ENCODE data around the gene RAPGEF5.

- no peak for TF ChIP-seq YY1 (IDR thresholded peaks at IDR 0.05; ENCODE audit: low read depth, low read length)
- TF ChIP-seq POLR2A (IDR thresholded peaks at IDR 0.05; ENCODE audit: low read depth, low read length), result no peak
- no peak for TF ChIP-seq POLR2AphosphoS2 (IDR thresholded peaks at IDR 0.05; ENCODE audit: low read depth, low read length)
- TF ChIP-seq SIN3A (IDR thresholded peaks at IDR 0.05; ENCODE audit: low read depth, low read length), result no peak
- no peak for TF ChIP-seq NR2C2 (IDR thresholded peaks at IDR 0.05; ENCODE audit: borderline replicate concordance, control insufficient read depth, insufficient read length, low read depth)
- no peak for TF ChIP-seq CTCF (IDR thresholded peaks at IDR 0.05 in 2 of 3, conservative IDR thresholded peaks at IDR 0.05 in 1 of 3; ENCODE audit: control insufficient read depth in 2 of 3, extremely low read depth in 1 of 3, insufficient read depth in 1 of 3, low read depth in 3 of 3, low read length in 3 of 3)
- no peak for TF ChIP-seq MXI1 (IDR thresholded peaks at IDR 0.05; ENCODE audit: low read depth, low read length)
- TF ChIP-seq RCOR1 (conservative IDR thresholded peaks at IDR 0.05; ENCODE audit: low read depth, low read length), result no peak
- no peak for TF ChIP-seq TAF1 (IDR thresholded peaks at IDR 0.05; ENCODE audit: borderline replicate concordance, low read depth, low read length)
- no peak for TF ChIP-seq PBX3 (IDR thresholded peaks at IDR 0.05; ENCODE audit: insufficient replicate concordance, low read depth, low read length)
- no peak for TF ChIP-seq FOXM1 (IDR thresholded peaks at IDR 0.05; ENCODE audit: low read depth, low read length)
- TF ChIP-seq STAT3 (IDR thresholded peaks at IDR 0.05; ENCODE audit: low read depth, low read length), result no peak
- TF ChIP-seq POLR2AphosphoS5 (IDR thresholded peaks at IDR 0.05; ENCODE audit: low read length), result no peak
- no peak for TF ChIP-seq ZNF24 (IDR thresholded peaks at IDR 0.05)
Measured at GRCh38 chr7:22346383-22347107, 10.4 kb downstream of the RAPGEF5 start.

All from GM12878 (cell line).